ENCODE data around the gene TRIM52.

Gene TRIM52

DNA sequence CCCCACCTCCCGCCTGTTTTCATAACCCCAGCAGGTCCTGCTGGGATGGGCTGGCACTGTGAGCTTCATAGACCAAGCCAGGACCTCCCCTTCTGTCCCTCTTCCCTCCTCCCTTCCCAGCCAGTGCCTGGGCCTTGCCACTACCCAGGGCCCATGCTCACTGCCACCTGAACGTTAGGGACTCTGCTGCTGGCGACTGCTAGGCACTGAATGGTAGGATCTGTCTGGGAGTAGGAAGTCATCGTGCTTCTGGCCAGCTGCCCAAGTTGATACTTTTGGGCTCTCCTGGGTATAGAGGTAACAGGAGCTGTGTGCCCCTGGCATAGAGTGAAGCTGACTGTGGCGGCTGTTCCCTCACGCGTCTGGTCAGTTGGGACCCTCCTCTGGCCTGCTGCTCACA is 29.5 kb downstream of the TRIM52 start:
- peaks cover 73% of the 10 kb centered on the region for H3K36me3 ChIP-seq (ENCODE audit: control insufficient read depth, insufficient read depth, low read length, severe bottlenecking)
- no peak overlapping the region for H3K4me3 ChIP-seq (ENCODE audit: low read length)
- no peak overlapping the region for H3K9ac ChIP-seq (ENCODE audit: low read length)
- no peaks in the 10 kb centered on the region for H3K27me3 ChIP-seq (replicated peaks; ENCODE audit: control insufficient read depth, insufficient read depth, low read length)
- no peak for DNase-seq (ENCODE audit: low read depth)
- H3K9me3 ChIP-seq (ENCODE audit: control insufficient read depth, low read length): no peaks in the 10 kb centered on the region
- peaks cover 23% of the 10 kb centered on the region for H3K4me1 ChIP-seq (ENCODE audit: control insufficient read depth, insufficient read depth, low read length)

DNA sequence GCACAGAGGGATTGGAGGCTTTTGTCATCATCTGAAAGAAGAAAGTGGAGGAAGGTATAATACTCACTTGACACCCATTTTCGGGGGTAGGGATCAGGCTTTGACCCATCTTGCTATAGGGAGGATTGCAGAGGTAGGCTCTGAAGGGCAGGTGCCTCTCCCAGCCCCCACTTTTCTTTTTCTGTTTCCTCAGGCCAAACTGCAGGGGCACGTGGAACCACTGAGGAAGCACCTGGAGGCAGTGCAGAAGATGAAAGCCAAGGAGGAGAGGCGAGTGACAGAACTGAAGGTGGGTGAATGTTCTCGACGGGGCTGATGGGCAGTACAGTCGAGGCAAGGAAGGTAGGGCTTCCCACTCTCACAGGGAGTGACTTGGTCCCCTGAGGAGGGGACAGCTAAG is 30.4 kb downstream of the TRIM52 start:
- Histone ChIP-seq H3K27me3 (replicated peaks; ENCODE audit: control insufficient read depth, insufficient read depth, low read length) (no peaks in the 10 kb centered on the region), H3K9ac (ENCODE audit: low read length) (no peak overlapping the region), H3K4me3 (ENCODE audit: low read length) (no peak overlapping the region), H3K36me3 (ENCODE audit: control insufficient read depth, insufficient read depth, low read length, severe bottlenecking) (peaks cover 65% of the 10 kb centered on the region), H3K9me3 (ENCODE audit: control insufficient read depth, low read length) (no peaks in the 10 kb centered on the region), H3K4me1 (ENCODE audit: control insufficient read depth, insufficient read depth, low read length) (peaks cover 14% of the 10 kb centered on the region)
- DNase-seq (ENCODE audit: low read depth): no peak

DNA sequence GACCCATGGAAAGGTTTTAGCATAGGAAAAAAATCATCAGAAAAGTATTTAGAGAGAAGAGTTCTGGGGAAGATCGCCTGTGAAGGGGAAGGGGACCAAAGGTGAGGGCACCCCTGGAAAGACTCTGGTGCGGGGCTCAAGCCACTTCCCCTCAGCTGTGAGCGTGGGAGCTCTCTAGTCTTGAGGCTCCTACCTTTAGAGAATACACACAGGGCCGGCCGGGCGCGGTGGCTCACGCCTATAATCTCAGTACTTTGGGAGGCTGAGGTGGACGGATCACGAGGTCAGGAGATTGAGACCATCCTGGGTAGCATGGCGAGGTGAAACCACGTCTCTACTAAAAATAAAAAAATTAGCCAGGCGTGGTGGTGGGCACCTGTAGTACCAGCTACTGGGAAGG is 30.9 kb downstream of the TRIM52 start:
- Histone ChIP-seq H3K4me1 (ENCODE audit: control insufficient read depth, insufficient read depth, low read length) (peaks cover 8% of the 10 kb centered on the region), H3K9me3 (ENCODE audit: control insufficient read depth, low read length) (no peaks in the 10 kb centered on the region), H3K9ac (ENCODE audit: low read length) (no peak overlapping the region), H3K4me3 (ENCODE audit: low read length) (no peak overlapping the region), H3K27me3 (replicated peaks; ENCODE audit: control insufficient read depth, insufficient read depth, low read length) (no peaks in the 10 kb centered on the region), H3K36me3 (ENCODE audit: control insufficient read depth, insufficient read depth, low read length, severe bottlenecking) (peaks cover 60% of the 10 kb centered on the region)
- DNase-seq (ENCODE audit: low read depth): no peak

- Histone ChIP-seq H3K4me3 (ENCODE audit: low read length) (peak overlapping the region; percentile 89), H3K9me3 (ENCODE audit: control insufficient read depth, low read length) (no peaks in the 10 kb centered on the region), H3K36me3 (ENCODE audit: control insufficient read depth, insufficient read depth, low read length, severe bottlenecking) (peaks cover 17% of the 10 kb centered on the region), H3K9ac (ENCODE audit: low read length) (peak overlapping the region; percentile 97), H3K4me1 (ENCODE audit: control insufficient read depth, insufficient read depth, low read length) (peaks cover 10% of the 10 kb centered on the region), H3K27me3 (replicated peaks; ENCODE audit: control insufficient read depth, insufficient read depth, low read length) (no peaks in the 10 kb centered on the region)
- DNase-seq (ENCODE audit: low read depth): no peak
Measured at GRCh38 chr5:181224390-181225229, 36.3 kb downstream of the TRIM52 start.

- peak overlapping the region; percentile 97 for H3K9ac ChIP-seq (ENCODE audit: low read length)
- peaks cover 10% of the 10 kb centered on the region for H3K36me3 ChIP-seq (ENCODE audit: control insufficient read depth, insufficient read depth, low read length, severe bottlenecking)
- H3K27me3 ChIP-seq (replicated peaks; ENCODE audit: control insufficient read depth, insufficient read depth, low read length): no peaks in the 10 kb centered on the region
- peak overlapping the region; percentile 89 for H3K4me3 ChIP-seq (ENCODE audit: low read length)
- peak; percentile 70 for DNase-seq (ENCODE audit: low read depth)
- peaks cover 10% of the 10 kb centered on the region for H3K4me1 ChIP-seq (ENCODE audit: control insufficient read depth, insufficient read depth, low read length)
- no peaks in the 10 kb centered on the region for H3K9me3 ChIP-seq (ENCODE audit: control insufficient read depth, low read length)
Measured at GRCh38 chr5:181223729-181224389, 37.1 kb downstream of the TRIM52 start.

GRCh38 chr5:181223058-181223728 is 37.8 kb downstream of the TRIM52 start, which contains the start of gene TRIM41:
TSS of gene TRIM41 (plus strand) at chr5:181223281. CDS start at chr5:181224000, 719 bp downstream.
- H3K36me3 ChIP-seq (ENCODE audit: control insufficient read depth, insufficient read depth, low read length, severe bottlenecking): peaks cover 9% of the 10 kb centered on the region
- H3K27me3 ChIP-seq (replicated peaks; ENCODE audit: control insufficient read depth, insufficient read depth, low read length): no peaks in the 10 kb centered on the region
- no peaks in the 10 kb centered on the region for H3K9me3 ChIP-seq (ENCODE audit: control insufficient read depth, low read length)
- peak within 1 kb of the TSS; percentile 97 for H3K9ac ChIP-seq (ENCODE audit: low read length)
- peaks cover 10% of the 10 kb centered on the region for H3K4me1 ChIP-seq (ENCODE audit: control insufficient read depth, insufficient read depth, low read length)
- peak; percentile 98 for DNase-seq (ENCODE audit: low read depth)
- H3K4me3 ChIP-seq (ENCODE audit: low read length): peak within 1 kb of the TSS; percentile 89

DNA sequence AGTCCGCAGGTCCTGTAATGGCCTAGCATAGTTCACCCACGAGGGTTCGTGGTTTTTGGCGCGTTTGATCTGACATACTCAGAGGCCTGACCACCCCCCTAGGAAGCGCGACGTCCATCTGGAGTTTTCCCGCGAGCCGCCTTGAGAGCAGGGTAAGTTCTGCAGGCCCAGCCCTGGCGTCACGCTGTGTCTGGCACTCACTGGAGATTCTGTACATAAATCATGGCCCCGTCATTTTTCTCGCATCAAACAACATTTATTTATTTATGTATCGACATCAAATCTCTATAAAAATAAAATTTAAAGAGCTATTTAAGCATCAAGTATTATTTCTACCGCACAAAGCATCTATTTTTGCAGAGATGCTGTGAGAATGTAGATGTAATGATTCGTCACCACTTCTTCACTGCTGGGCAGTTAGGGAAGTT is 38.3 kb downstream of the TRIM52 start:
- no peaks in the 10 kb centered on the region for H3K9me3 ChIP-seq (ENCODE audit: control insufficient read depth, low read length)
- no peaks in the 10 kb centered on the region for H3K27me3 ChIP-seq (replicated peaks; ENCODE audit: control insufficient read depth, insufficient read depth, low read length)
- H3K4me1 ChIP-seq (ENCODE audit: control insufficient read depth, insufficient read depth, low read length): peaks cover 10% of the 10 kb centered on the region
- DNase-seq (ENCODE audit: low read depth): no peak
- H3K9ac ChIP-seq (ENCODE audit: low read length): peak overlapping the region; percentile 97
- peaks cover 8% of the 10 kb centered on the region for H3K36me3 ChIP-seq (ENCODE audit: control insufficient read depth, insufficient read depth, low read length, severe bottlenecking)
- peak overlapping the region; percentile 89 for H3K4me3 ChIP-seq (ENCODE audit: low read length)

- no peaks in the 10 kb centered on the region for H3K27me3 ChIP-seq (replicated peaks; ENCODE audit: control insufficient read depth, insufficient read depth, low read length)
- H3K9ac ChIP-seq (ENCODE audit: low read length): peak overlapping the region; percentile 97
- H3K4me1 ChIP-seq (ENCODE audit: control insufficient read depth, insufficient read depth, low read length): peaks cover 13% of the 10 kb centered on the region
- H3K4me3 ChIP-seq (ENCODE audit: low read length): peak overlapping the region; percentile 89
- H3K9me3 ChIP-seq (ENCODE audit: control insufficient read depth, low read length): no peaks in the 10 kb centered on the region
- DNase-seq (ENCODE audit: low read depth): peak; percentile 95
- H3K36me3 ChIP-seq (ENCODE audit: control insufficient read depth, insufficient read depth, low read length, severe bottlenecking): peaks cover 4% of the 10 kb centered on the region
Measured at GRCh38 chr5:181221792-181222629, 38.9 kb downstream of the TRIM52 start.

- Histone ChIP-seq H3K36me3 (ENCODE audit: control insufficient read depth, insufficient read depth, low read length, severe bottlenecking) (no peaks in the 10 kb centered on the region), H3K27me3 (replicated peaks; ENCODE audit: control insufficient read depth, insufficient read depth, low read length) (no peaks in the 10 kb centered on the region), H3K9me3 (ENCODE audit: control insufficient read depth, low read length) (no peaks in the 10 kb centered on the region), H3K9ac (ENCODE audit: low read length) (no peak overlapping the region), H3K4me1 (ENCODE audit: control insufficient read depth, insufficient read depth, low read length) (peaks cover 16% of the 10 kb centered on the region), H3K4me3 (ENCODE audit: low read length) (peak overlapping the region; percentile 89)
- DNase-seq (ENCODE audit: low read depth): no peak
Measured at GRCh38 chr5:181221105-181221791, 39.7 kb downstream of the TRIM52 start.

GRCh38 chr5:181220178-181220515 is 40.8 kb downstream of the TRIM52 start:
- no peaks in the 10 kb centered on the region for H3K36me3 ChIP-seq (ENCODE audit: control insufficient read depth, insufficient read depth, low read length, severe bottlenecking)
- H3K9me3 ChIP-seq (ENCODE audit: control insufficient read depth, low read length): no peaks in the 10 kb centered on the region
- DNase-seq (ENCODE audit: low read depth): no peak
- H3K9ac ChIP-seq (ENCODE audit: low read length): no peak overlapping the region
- H3K4me1 ChIP-seq (ENCODE audit: control insufficient read depth, insufficient read depth, low read length): peaks cover 16% of the 10 kb centered on the region
- no peaks in the 10 kb centered on the region for H3K27me3 ChIP-seq (replicated peaks; ENCODE audit: control insufficient read depth, insufficient read depth, low read length)
- H3K4me3 ChIP-seq (ENCODE audit: low read length): no peak overlapping the region
